ENCODE results near the gene GSTK1.

The GSTK1 gene

DNA sequence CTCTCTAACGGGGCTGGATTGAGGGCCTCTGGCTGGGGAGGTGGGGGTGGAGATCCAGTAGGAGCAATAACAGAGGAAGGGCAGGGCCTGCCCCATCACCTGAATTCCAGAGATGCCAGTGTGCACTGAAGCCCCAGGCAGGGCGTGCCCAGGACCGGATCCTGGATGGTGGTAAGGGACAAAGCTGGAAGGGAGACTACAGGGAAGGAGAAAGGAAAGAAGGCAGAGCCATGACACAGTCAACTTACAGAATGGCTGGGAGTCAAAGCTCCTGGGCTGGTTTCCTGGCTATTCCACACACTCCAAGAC lies 22.2 kb downstream of the GSTK1 start (continued):
- no peak for TF ChIP-seq ISL1 (CRISPR knock-in tag; IDR thresholded peaks at IDR 0.05)
- TF ChIP-seq ZNF8 (CRISPR knock-in tag; IDR thresholded peaks at IDR 0.05), result no peak
- TF ChIP-seq OSR1 (CRISPR knock-in tag; IDR thresholded peaks at IDR 0.05), result no peak
- no peak for TF ChIP-seq GLIS3 (CRISPR knock-in tag; IDR thresholded peaks at IDR 0.05)

- ATAC-seq, result no peak
- TF ChIP-seq ZNF70 (CRISPR knock-in tag; IDR thresholded peaks at IDR 0.05) (no peak), TOX (CRISPR knock-in tag; IDR thresholded peaks at IDR 0.05; ENCODE audit: borderline replicate concordance) (no peak), OSR1 (CRISPR knock-in tag; IDR thresholded peaks at IDR 0.05) (no peak), CSDC2 (CRISPR knock-in tag; IDR thresholded peaks at IDR 0.05) (no peak), ZNF8 (CRISPR knock-in tag; IDR thresholded peaks at IDR 0.05) (no peak), ZNF565 (CRISPR knock-in tag; conservative IDR thresholded peaks at IDR 0.05; ENCODE audit: low read depth) (no peak)
- TF ChIP-seq, protein P1, sequence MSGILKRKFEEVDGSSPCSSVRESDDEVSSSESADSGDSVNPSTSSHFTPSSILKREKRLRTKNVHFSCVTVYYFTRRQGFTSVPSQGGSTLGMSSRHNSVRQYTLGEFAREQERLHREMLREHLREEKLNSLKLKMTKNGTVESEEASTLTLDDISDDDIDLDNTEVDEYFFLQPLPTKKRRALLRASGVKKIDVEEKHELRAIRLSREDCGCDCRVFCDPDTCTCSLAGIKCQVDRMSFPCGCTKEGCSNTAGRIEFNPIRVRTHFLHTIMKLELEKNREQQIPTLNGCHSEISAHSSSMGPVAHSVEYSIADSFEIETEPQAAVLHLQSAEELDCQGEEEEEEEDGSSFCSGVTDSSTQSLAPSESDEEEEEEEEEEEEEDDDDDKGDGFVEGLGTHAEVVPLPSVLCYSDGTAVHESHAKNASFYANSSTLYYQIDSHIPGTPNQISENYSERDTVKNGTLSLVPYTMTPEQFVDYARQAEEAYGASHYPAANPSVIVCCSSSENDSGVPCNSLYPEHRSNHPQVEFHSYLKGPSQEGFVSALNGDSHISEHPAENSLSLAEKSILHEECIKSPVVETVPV (CRISPR knock-in tag; IDR thresholded peaks at IDR 0.05), result no peak
These were observed 22.7 kb downstream of the GSTK1 start for GRCh38 chr7:143285806-143286521.

GRCh38 chr7:143286522-143286890 lies 23.3 kb downstream of the GSTK1 start:
- ATAC-seq, result no peak
- TF ChIP-seq TSHZ2 (CRISPR knock-in tag; IDR thresholded peaks at IDR 0.05) (no peak), ZNF565 (CRISPR knock-in tag; conservative IDR thresholded peaks at IDR 0.05; ENCODE audit: low read depth) (no peak), ISL1 (CRISPR knock-in tag; IDR thresholded peaks at IDR 0.05) (no peak), ZNF70 (CRISPR knock-in tag; IDR thresholded peaks at IDR 0.05) (no peak), CREB5 (CRISPR knock-in tag; IDR thresholded peaks at IDR 0.05; ENCODE audit: low read depth) (no peak), CSDC2 (CRISPR knock-in tag; IDR thresholded peaks at IDR 0.05) (no peak), ZNF8 (CRISPR knock-in tag; IDR thresholded peaks at IDR 0.05) (no peak), BACH2 (CRISPR knock-in tag; IDR thresholded peaks at IDR 0.05; ENCODE audit: borderline replicate concordance) (no peak), TOX (CRISPR knock-in tag; IDR thresholded peaks at IDR 0.05; ENCODE audit: borderline replicate concordance) (no peak), GLIS3 (CRISPR knock-in tag; IDR thresholded peaks at IDR 0.05) (no peak), ESRRG (CRISPR knock-in tag; IDR thresholded peaks at IDR 0.05) (no peak), ZC3H10 (CRISPR knock-in tag; IDR thresholded peaks at IDR 0.05) (no peak), PATZ1 (CRISPR knock-in tag; IDR thresholded peaks at IDR 0.05; ENCODE audit: borderline replicate concordance) (no peak), RARB (CRISPR knock-in tag; IDR thresholded peaks at IDR 0.05) (no peak), SNAI2 (CRISPR knock-in tag; IDR thresholded peaks at IDR 0.05) (no peak), TCF4 (CRISPR knock-in tag; IDR thresholded peaks at IDR 0.05; ENCODE audit: borderline replicate concordance) (no peak), ARNTL (CRISPR knock-in tag; IDR thresholded peaks at IDR 0.05; ENCODE audit: borderline replicate concordance, low read depth) (no peak), OSR1 (CRISPR knock-in tag; IDR thresholded peaks at IDR 0.05) (no peak)

DNA sequence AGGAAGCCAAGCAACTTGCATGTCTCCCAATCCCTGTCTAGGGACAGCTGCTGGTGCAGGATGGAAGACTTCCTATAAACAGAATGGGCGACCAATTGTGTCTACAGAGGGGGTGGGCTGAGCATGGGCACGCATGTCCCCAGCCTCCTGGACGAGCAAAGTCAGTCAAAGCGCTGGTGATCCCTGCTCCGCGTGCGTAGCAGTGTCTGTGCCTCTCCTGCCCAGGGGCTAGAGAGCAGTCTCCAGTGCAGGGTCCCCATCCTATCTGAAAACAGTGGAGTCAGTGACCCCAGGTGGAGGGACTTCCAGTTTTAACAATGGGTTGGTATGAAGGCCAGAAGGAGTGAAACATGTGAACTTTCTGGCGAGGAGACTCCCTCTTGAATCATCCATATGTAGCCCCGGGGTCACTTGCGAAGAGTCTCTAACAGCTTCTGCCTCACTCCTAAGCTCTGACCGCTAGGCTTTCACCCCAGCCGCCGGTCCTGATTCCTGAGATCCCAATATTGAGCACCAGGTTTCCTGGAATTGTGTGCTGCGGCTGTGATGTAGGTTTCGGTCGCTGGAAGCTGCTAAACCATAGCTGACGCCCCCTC lies 24.2 kb downstream of the GSTK1 start:
- ATAC-seq, result no peak
- TF ChIP-seq SNAI2 (CRISPR knock-in tag; IDR thresholded peaks at IDR 0.05) (no peak), ARNTL (CRISPR knock-in tag; IDR thresholded peaks at IDR 0.05; ENCODE audit: borderline replicate concordance, low read depth) (no peak), ZC3H10 (CRISPR knock-in tag; IDR thresholded peaks at IDR 0.05) (no peak), ZNF70 (CRISPR knock-in tag; IDR thresholded peaks at IDR 0.05) (no peak), ISL1 (CRISPR knock-in tag; IDR thresholded peaks at IDR 0.05) (no peak), ZNF8 (CRISPR knock-in tag; IDR thresholded peaks at IDR 0.05) (no peak), ZNF565 (CRISPR knock-in tag; conservative IDR thresholded peaks at IDR 0.05; ENCODE audit: low read depth) (no peak), CREB5 (CRISPR knock-in tag; IDR thresholded peaks at IDR 0.05; ENCODE audit: low read depth) (no peak), TOX (CRISPR knock-in tag; IDR thresholded peaks at IDR 0.05; ENCODE audit: borderline replicate concordance) (no peak), ZFP3 (CRISPR knock-in tag; IDR thresholded peaks at IDR 0.05) (no peak), TCF4 (CRISPR knock-in tag; IDR thresholded peaks at IDR 0.05; ENCODE audit: borderline replicate concordance) (no peak), BACH2 (CRISPR knock-in tag; IDR thresholded peaks at IDR 0.05; ENCODE audit: borderline replicate concordance) (no peak), ESRRG (CRISPR knock-in tag; IDR thresholded peaks at IDR 0.05) (no peak)
- TF ChIP-seq, protein P1 (CRISPR knock-in tag; IDR thresholded peaks at IDR 0.05), result no peak
- TF ChIP-seq, protein P2, sequence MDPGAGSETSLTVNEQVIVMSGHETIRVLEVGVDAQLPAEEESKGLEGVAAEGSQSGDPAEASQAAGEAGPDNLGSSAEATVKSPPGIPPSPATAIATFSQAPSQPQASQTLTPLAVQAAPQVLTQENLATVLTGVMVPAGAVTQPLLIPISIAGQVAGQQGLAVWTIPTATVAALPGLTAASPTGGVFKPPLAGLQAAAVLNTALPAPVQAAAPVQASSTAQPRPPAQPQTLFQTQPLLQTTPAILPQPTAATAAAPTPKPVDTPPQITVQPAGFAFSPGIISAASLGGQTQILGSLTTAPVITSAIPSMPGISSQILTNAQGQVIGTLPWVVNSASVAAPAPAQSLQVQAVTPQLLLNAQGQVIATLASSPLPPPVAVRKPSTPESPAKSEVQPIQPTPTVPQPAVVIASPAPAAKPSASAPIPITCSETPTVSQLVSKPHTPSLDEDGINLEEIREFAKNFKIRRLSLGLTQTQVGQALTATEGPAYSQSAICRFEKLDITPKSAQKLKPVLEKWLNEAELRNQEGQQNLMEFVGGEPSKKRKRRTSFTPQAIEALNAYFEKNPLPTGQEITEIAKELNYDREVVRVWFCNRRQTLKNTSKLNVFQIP (CRISPR knock-in tag; IDR thresholded peaks at IDR 0.05; ENCODE audit: borderline replicate concordance, low read depth), result no peak
